CD4-positive, alpha-beta T cell treated with Interleukin-6 at 100 ng/mL for 8 hours (primary cell): Measurements from ENCODE around the gene KCNJ15.

Experiments
- DNase-seq: peaks from one replicate; pipeline ENCODE4 v3.0.0-alpha.2; 2020; ENCODE audit warnings: mixed read lengths, low spot score

Gene KCNJ15

GRCh38 chr21:38326899-38327298 is 70.1 kb downstream of the KCNJ15 start:
- DNase-seq = no peak

DNA sequence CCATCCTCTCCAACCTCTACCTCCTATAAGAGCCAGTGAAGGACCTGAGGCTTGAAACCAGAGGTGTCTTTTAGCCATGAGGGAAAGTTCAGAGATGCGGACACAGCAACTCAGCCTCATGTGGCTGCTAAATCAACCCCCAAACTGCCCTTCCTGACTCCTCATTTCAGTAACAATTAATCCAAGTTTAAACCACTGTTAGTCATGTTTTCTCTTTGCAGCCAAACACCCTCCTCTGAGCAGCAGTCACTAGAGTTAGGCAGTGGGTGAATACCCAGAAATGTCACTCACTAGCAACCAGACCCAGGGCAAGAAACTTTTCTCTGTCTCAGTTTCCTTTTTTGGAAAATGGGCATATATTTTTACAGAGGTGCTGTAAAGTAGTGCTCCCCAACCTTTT is 71.2 kb downstream of the KCNJ15 start:
- no peak for DNase-seq

GRCh38 chr21:38329162-38329561 is 72.4 kb downstream of the KCNJ15 start:
- DNase-seq = no peak

GRCh38 chr21:38330666-38331065 is 73.9 kb downstream of the KCNJ15 start:
- DNase-seq = no peak

- no peak for DNase-seq
These were observed 76.8 kb downstream of the KCNJ15 start for GRCh38 chr21:38333301-38334272.

DNA sequence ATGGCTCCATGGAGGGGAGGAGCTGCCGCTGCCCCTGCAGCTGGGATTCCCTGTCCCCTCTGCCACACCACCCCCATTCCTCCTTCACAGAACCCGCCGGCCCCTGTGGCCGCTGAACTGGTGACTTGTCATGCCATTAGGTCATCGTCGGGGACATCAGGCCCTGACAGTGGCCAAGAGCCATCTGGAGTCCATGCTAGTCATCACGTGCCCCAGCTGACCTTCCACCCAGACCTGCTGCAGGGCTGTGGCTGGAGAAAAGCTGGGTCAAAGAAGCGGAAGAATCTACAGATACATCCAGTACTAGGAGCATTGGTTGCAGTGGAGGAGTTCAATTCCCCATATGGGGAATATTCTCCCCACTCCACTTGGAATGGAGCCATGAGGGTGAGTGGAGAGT is 78.1 kb downstream of the KCNJ15 start:
- no peak for DNase-seq

- no peak for DNase-seq
These were observed 81.0 kb downstream of the KCNJ15 start for GRCh38 chr21:38337793-38338192.

DNA sequence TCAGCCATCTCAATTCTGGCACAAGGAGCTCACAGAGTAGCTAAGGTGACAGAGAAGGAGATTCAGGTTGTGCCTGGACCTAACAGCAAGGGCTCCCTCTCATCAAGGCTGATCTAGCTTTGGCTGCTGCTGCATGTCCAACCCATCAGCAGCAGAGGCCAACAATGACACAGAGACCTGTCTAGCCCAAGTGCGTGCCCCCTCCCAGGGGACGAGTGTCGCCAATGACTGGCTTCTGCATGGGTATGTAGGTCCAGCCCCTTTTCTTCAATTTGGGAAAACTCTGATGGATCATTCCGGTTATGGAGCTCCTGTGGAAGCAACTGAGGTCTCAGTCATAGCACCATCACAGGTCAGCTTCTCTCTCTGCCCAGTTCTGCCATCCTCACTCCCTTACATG is 83.3 kb downstream of the KCNJ15 start:
- no peak for DNase-seq

DNA sequence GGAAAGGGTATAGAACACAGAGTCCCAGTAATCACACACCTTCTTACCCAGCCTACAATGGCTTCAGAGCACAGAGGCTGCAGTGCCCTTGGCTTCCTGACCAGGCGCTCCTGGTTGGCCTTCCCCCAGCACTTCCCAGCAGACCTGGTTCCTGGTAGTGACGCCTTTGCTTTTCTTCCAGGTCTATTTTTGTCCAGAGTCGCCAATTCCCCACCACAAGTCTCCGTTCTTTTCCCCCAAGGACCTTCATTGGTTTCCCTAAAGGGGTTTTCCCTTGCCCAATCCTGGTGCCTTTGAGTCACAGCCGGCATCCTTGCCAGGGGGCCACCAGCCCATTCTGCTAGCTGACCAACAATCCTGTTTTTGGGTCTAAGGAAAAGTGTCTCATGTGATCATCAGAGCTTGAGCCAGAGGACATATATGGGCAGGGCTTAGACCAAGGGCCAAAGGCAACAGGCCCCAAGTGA is 84.8 kb downstream of the KCNJ15 start:
- no peak for DNase-seq

- no peak for DNase-seq
These were observed 85.9 kb downstream of the KCNJ15 start for GRCh38 chr21:38342739-38343138.

GRCh38 chr21:38343691-38344090 is 86.9 kb downstream of the KCNJ15 start:
- DNase-seq = no peak

- no peak for DNase-seq
These were observed 89.5 kb downstream of the KCNJ15 start for GRCh38 chr21:38346286-38346685.

DNA sequence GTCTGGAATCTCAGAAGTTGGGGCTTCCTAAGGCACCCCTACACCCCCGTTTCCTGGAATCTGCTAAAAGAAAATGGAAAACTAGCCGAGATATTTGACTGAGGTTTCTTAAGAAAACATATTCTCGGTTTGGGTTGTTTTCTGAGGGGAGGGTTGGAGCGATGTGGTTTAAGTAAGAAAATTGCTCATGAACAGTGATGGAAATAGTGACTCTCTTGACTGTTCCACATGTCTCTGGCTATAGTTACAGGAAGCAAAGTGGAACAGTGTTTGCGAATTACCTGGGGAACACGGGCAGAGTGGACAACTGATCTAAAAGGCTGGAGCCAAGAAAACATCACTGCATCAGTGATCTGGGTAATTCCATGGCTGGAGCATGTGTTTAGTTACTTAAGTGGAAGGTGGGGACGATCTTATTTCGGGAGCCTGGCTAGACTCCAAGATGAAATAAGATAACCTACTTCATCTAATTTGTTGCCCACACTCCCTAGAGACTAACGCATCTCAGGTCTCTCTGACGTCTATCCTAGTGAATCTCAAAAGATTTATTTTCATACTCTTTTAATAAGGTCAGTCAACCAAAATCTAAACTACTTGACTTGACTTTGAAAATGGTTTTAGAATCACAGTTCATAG is 92.4 kb downstream of the KCNJ15 start:
- no peak for DNase-seq

- no peak for DNase-seq
These were observed 93.2 kb downstream of the KCNJ15 start for GRCh38 chr21:38349977-38350376.

DNA sequence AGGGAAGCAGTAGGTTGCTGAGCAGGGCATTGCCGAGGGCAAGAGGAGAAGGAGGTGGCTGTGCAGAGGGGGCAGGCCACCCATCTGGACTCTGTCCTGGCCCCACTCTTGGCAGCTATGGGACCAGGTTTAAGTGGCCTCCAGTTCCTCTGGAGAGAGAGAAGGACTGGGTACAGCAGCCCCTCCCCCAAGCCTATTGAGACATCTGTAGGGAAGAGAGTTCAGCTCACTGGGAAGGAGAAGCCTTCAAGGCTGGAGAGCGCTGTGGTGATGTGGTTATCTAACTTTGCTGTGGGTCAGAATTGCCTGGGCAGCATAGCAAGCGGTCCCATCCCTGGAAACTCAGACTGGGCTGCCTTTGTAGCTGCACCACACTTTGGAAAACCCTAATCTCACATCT is 93.9 kb downstream of the KCNJ15 start:
- DNase-seq = no peak

- DNase-seq = no peak
These were observed 94.6 kb downstream of the KCNJ15 start for GRCh38 chr21:38351176-38351959.

GRCh38 chr21:38351961-38352521 is 95.2 kb downstream of the KCNJ15 start:
- no peak for DNase-seq

- DNase-seq = peak; percentile 11
These were observed 95.9 kb downstream of the KCNJ15 start for GRCh38 chr21:38352536-38353219.

GRCh38 chr21:38354231-38354630 is 97.4 kb downstream of the KCNJ15 start:
- no peak for DNase-seq

DNA sequence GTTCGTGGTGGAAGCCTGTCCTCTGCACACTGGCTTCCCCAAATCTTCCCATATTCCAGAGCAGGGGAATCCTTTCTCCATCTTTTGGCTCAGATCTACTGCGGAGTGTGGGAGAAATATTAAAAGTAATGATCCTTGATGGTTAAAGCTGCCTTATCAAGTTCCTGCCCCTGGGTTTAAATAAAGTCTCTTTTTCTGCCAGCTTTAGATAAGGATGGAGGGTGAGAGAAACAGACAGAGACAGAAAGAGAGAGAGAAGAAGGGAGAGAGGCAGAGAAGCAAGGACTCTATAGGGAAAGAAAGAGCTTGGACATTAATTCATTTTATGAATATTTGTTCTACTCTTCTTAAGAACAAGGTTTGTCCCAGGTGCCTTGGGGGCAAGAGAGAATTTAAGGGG is 98.0 kb downstream of the KCNJ15 start:
- DNase-seq = no peak

DNA sequence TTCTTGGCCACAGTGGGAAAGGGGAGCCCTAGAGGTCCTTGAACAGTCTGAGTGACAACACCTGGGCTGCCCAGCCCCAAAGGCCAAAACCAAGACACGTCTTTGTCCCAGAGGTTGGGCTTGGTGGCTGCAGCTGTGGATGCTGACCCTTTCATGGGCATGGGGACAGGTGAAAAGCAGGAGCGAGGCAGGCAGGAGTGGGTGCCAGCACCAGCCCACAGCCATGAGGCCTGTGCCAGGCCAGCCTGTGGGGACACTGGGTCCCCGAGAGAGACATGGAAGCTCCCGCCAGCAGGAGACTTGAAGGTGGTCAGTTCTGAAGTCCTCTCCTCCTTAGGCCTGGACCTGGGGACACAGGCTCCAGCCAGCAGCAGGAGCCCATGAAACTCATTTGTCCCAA is 98.6 kb downstream of the KCNJ15 start:
- DNase-seq = no peak
